Fibroblast of villous mesenchyme (primary cell): ENCODE data around the gene RBM5. TPM values are rescaled to one million over a fixed set of nuclear protein-coding genes. Genes with fewer than 3 reads are reported as not detected.

Source experiments
- DNase-seq: peaks from one replicate; pipeline ENCODE4 v3.0.0-alpha.2; 2010; ENCODE audit warnings: low read depth
- H3K4me3 ChIP-seq: 2 replicates; pipeline ENCODE4 v1.5.1; 2011; ENCODE audit warnings: low read depth, mild to moderate bottlenecking, low read length
- total RNA-seq: library from RNA; depleted of rRNA; stranded (reverse); fragments of >200 nt; gene quantifications from 2 replicates; pipeline ENCODE4 v1.2.3, GENCODE V29; 2012
- TF ChIP-seq, protein P1 (sequence below): IDR thresholded peaks from 2 replicates; pipeline ENCODE4 v1.5.1; 2012; ENCODE audit warnings: low read depth, mild to moderate bottlenecking, low read length; ENCODE audit not compliant: insufficient read depth

RBM5 gene
- total RNA-seq, 1 donor = 192 TPM

DNA sequence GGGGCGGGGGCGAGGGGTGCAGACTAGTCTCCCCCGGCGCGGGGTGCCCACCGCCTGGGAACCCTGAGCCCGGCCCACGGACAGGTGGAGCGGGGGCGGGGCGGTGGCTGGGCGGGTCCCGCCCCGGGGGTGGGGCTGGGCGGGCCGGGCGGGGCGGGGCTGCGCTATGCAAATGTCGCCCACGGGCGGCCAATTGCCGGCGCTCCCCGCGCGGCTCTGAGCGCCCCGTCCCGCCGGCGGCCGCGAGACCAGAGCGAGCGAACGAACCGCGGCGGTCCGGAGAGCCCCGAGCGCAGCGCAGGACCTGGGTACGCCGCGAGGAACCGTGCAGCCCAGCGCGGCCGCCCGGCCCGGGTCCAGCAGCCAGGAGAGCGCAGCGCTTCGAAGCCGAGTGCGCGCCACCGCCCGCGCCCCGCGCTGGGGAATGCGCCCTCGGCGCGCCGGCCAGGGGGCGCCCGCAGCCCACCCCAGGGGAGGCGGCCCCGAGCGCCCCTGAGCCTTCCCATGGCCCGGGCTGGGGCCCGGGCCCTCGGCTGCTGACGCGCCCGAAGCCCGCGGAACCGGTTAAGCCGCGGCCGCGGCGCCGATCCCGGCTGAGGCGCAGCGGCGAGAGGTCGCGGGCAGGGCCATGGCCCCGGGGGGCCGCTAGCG is 66.2 kb downstream of the RBM5 start, which contains the start of gene SEMA3F:
Gene SEMA3F, plus strand, starts transcription at position 485 of the 651 bp plus-strand sequence. CDS start 4,299 bp downstream, outside the sequence.
- peak within 1 kb of the TSS; percentile 27 for H3K4me3 ChIP-seq
- TF ChIP-seq, protein P1, sequence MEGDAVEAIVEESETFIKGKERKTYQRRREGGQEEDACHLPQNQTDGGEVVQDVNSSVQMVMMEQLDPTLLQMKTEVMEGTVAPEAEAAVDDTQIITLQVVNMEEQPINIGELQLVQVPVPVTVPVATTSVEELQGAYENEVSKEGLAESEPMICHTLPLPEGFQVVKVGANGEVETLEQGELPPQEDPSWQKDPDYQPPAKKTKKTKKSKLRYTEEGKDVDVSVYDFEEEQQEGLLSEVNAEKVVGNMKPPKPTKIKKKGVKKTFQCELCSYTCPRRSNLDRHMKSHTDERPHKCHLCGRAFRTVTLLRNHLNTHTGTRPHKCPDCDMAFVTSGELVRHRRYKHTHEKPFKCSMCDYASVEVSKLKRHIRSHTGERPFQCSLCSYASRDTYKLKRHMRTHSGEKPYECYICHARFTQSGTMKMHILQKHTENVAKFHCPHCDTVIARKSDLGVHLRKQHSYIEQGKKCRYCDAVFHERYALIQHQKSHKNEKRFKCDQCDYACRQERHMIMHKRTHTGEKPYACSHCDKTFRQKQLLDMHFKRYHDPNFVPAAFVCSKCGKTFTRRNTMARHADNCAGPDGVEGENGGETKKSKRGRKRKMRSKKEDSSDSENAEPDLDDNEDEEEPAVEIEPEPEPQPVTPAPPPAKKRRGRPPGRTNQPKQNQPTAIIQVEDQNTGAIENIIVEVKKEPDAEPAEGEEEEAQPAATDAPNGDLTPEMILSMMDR = no peak
- DNase-seq = peak; percentile 49

DNA sequence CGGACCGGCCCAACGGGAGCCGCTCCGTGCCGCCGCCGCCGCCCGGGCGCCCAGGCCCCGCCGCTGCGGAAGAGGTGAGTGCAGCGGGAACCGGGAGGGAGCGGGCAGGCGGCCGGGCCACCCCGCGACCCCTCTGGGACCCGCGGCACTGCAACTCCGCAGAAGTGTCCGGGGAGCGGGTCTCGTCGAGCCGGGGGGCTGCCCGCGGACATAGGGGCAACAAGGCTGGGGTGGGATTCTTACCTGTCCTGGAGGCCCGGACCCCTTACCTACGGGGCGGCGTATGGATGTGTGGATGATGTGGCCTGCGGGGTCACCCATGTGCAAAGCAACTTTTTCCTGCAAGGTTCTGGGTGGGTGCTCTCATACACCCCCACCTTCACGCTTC is 66.8 kb downstream of the RBM5 start:
- H3K4me3 ChIP-seq = peak overlapping the region; percentile 9
- TF ChIP-seq, protein P1 = no peak
- DNase-seq = no peak

DNA sequence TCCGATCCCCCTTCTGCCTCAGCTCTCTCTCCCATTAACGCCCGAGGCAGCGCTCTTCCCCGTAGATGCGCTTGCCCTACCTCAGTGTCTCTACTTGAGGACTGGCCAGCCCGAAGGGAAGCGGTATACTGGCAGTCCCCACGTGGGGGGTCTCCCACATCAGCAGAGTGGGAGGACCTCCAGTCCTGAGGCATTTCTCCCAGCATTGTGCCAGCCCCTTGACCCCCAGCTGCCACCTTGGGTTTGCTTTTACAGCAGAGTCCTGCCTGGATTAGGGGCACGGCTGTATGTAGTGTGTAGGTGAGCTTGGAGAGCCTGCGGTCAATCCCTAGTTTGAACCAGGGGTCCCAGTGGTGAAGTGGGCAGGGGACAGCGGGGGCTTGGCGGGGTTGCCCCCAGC is 67.2 kb downstream of the RBM5 start:
- no peak for DNase-seq
- no peak overlapping the region for H3K4me3 ChIP-seq
- TF ChIP-seq, protein P1 = no peak

DNA sequence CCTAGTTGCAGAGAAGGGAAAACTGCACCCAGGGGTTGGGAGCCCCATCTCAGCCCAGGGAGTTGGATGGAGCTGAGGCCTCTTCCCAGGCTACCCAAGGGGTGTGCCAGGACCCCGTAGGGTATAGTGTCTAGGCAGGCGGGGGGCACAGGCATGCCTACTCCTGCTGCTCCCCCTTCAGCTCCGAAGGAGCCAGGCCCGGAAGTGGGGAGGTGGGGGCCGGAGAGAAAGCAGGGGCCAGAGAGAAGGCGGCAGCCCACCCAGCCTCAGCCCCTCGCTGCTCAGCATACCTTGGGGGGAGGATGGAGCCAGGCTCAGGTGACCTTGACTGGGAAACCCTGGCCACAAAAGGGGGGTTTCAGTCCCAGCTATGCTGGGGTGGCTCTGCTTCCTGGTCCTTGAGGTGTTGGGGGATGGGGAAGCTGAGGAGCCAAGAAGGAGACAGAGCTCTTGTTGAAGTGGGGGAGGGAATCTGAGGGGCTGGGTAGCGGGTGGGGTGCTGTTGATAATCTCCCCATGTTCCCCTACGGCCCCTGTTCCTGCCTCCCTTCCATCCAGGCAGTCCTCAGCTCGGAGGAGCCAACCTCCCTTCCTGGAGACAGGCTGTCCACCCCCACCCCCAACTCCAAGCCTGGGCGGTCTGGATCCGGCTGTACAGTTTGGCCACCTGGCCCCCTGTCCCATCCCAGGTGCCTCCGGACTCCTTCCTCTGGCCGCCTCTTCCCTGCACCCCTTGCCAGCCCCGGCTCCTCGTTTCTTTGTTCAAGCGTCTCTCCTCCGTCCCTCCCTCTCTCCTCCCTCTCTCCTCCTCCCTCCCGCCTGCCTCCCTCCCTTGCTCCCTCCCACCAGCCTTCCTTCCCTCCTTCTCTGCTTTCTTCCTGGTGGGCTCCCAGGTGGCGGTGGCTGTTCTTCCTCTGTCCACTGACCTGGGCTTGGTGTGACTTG is 68.1 kb downstream of the RBM5 start:
- H3K4me3 ChIP-seq = no peak overlapping the region
- DNase-seq = no peak
- TF ChIP-seq, protein P1 = no peak

DNA sequence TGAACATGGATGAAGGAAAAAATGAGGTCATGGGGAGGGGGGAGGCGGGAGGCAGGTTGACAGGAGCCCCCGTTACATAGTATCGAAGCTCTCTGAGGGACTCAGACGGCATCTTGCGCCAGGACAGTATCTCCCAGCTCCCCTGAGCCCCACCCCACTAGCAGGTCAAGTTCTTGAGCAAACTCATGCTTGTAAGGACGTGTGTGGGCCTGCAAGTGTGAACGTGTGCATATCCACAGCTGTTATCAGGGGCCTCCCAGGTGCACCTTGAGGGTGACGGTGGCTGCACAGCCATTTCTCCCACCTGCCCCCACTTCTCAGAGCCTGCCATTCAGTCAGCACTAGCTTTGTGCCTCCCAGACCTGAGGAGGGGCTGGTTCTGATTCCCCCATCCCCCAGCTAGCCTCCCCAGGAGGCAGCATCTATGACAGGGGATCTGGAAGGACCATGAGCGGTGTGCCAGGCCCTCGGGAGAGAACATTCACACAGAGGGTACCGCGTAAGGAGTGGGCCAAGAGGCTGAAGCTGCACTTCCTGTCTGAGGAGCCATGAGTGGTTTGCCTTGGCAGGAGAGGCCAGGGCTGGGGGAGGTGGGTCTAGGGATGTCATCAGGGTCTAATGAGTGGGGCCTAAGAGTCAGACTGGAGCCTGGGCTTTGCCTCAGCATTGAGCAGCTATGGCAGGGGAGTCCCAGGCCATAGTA is 69.3 kb downstream of the RBM5 start:
- DNase-seq = no peak
- no peak overlapping the region for H3K4me3 ChIP-seq
- TF ChIP-seq, protein P1 = no peak

DNA sequence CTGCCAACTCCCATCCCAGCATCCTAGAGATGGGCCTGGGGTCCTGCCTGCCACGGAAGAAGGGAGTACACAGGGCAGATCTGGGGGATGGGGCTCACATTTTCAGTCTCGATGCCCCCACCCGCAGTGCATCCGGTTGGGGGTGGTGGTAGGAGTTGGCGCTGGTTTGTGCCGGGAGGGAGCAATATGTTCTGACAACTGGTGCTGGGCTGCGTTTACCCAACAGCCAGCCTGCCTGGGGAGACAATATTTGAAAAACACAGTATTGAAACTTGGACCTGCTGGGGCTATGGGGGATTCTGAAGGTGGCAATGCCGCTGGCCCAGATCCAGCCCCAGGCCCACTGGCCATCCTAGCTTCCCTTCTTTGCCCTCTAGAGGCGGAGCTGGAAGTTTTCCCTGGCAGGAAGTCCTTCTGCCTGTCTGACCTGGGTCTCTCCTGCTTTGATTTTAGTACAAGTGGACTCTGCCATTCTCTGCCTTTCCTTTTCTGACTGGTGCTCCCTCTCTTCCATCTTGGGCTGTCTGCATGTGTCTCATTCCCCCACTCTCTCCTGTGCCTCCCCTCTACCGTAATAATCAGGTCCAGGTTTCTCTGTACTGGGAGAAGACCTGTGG is 69.9 kb downstream of the RBM5 start:
- no peak overlapping the region for H3K4me3 ChIP-seq
- DNase-seq = no peak
- TF ChIP-seq, protein P1 = no peak
